ENCODE data around the gene FMO3.

FMO3 gene

DNA sequence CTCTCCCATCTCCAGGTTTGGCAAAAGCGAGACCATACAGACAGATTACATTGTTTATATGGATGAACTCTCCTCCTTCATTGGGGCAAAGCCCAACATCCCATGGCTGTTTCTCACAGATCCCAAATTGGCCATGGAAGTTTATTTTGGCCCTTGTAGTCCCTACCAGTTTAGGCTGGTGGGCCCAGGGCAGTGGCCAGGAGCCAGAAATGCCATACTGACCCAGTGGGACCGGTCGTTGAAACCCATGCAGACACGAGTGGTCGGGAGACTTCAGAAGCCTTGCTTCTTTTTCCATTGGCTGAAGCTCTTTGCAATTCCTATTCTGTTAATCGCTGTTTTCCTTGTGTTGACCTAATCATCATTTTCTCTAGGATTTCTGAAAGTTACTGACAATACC is 26.4 kb downstream of the FMO3 start:
- DNase-seq = no peak

- DNase-seq = no peak
These were observed 28.9 kb downstream of the FMO3 start for GRCh38 chr1:171119648-171120047.

GRCh38 chr1:171122299-171122698 is 31.6 kb downstream of the FMO3 start:
- no peak for DNase-seq

DNA sequence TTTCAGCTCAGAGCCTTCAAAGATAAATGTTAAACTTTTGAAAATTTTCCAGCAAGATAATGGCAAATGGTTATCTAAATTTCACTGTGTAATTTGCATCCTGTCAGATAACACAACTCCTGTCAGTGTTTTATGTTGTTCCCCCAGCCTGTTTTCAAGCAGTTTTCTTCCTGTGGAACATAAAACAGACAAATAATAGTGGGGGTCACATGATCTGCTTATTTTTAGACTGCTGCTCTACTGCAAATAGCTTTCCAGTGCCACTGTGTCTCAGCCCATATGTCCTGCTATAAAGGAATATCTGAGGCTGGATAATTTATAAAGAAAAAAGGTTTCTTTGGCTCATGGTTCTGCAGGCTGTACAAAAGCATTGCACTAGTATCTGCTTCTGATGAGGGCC is 32.2 kb downstream of the FMO3 start:
- no peak for DNase-seq

GRCh38 chr1:171126504-171126903 is 35.8 kb downstream of the FMO3 start:
- no peak for DNase-seq

DNA sequence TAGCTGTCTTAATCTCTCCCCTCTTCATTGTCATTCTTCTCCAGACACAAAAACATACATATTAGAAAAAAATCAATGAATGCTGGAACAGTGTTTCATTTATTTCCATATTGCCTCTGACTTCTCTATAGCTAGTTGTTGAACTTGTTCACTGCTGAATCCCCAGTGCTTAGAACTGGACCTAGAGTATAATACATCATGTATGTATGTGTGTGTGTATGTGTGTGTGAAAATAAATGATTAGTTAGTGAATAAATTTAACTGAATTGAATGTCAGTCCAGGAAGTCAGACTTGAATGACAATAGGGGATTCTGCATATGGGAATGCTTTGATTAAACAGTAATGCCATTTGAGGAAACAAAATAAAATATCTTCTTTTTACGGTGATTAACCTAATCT is 36.4 kb downstream of the FMO3 start:
- DNase-seq = no peak

GRCh38 chr1:171127501-171127900 is 36.8 kb downstream of the FMO3 start:
- DNase-seq = no peak

DNA sequence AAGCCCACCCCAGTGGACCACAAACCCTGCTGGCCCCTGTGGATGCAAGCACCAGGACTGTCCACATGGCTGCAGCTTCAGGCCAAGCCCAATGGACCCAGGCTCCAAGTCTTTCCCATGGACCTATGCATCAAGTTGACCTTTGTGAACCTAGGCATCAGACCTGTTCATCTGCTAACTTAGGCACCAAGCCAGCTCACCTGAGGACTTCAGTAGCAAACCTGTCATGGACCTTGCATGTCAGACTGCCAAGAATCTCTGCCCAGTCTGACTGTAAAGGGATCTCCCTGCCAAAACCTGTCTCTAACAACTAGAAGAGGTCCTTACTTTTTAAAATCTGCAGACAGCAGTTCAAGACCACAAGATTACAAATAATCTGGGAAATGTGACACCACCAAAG is 37.8 kb downstream of the FMO3 start:
- no peak for DNase-seq

GRCh38 chr1:171134204-171134923 is 43.7 kb downstream of the FMO3 start:
- DNase-seq = no peak

DNA sequence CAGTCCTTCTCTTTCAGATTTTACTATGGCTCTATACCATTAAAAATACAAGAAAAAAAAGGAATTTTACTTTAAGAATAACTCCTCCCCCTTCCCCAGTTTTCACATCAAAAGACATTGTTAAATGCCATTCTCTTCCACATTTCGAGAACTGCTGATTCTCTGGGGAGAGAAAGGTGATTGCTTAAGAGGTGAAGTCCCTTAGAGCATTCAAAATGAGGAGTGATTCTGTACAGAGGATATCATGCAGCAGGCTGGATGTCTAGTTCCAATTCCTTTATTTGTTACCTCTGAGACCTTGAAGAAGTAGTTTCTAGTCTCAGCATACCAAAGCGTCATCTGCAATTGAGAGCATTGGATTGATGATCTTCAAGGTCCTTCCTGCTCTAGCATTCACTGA is 46.9 kb downstream of the FMO3 start:
- peak; percentile 28 to 70 for DNase-seq

DNA sequence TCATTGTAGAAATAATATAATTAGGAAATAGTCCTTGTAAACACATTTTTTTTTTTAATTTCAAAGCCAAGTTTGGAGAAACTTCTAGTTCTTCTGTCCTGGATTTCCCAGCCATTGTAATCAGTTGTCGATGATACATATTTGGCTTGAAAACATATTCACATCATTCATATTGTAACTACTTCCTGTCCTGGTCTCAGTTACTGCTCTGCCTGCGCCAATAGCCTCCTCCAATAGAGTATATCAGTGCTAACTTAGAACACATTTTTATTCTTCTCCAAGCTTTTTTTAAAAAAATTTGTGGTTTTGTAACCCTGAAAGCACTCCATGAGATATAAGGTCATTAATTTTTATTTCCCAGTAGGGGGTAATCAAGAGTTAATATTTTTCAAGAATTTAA is 48.3 kb downstream of the FMO3 start:
- DNase-seq = no peak

DNA sequence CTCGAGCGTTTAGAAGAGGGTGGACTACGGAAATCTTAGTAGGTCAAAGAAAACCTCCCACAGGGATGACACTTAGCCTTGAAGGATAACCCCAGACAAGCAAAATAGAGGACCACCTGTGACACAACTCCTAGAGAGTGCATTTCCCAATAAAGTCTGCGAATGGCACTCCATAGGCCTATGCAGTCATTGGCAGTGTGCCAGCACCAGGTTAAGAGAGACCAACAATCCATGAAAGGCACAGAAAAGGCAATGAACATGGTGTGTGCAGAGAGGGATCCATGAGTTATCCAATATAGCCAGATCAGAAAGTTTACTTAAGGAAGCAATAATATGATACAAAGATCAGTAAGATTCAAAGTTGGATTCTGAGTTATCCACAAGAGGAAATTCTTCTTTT is 49.2 kb downstream of the FMO3 start:
- peak; percentile 70 to 89 for DNase-seq

DNA sequence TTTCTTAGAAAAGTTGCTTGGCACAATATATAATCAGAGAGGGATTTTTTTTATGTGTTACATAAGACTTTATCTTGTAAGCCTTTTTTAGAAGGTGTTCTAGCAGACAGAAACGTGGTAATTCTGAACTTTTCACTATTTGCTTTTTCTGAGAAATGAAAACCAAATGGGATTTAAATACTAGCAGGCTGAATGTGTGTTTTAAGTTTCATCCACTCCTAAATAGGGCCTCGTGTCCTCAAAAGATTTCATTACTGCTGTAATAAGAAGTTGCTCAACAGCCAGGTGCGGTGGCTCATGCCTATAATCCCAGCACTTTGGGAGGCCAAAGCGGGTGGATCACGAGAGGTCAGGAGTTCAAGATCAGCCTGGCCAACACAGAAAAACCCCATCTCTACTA is 49.7 kb downstream of the FMO3 start:
- DNase-seq = no peak

DNA sequence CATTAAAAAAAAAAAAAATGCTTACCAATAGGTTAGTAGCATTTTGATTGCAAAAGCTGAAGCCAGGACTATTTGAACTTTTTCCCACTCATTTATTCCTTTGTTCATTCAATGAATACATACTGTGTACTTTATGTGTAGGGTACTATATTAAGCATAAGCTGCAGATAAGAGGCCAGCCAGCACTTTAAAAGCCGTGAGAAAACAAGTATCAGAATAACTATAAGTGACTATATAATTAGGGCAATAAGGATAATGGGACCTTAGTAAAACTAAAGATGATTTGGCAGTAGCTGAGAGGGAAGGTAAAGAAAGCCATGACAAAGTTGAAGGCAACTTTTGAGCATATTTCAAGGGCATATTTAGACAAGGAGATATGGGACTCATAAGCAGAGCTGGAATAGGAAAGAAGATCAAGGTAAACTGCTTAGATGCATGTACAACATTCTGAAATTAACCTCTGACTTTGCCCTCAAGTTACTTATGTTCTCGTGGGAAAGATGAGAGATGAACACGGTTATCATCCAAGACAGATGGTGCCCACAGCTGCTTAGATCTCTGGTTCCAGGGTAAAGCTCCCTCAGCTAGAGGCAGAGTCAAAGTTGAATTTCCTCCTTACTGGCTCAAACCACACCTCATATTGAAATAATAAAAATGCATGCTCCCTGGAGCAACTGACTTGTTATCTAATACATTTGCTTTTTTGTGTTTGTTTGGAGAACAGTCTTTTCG is 50.4 kb downstream of the FMO3 start:
- no peak for DNase-seq

DNA sequence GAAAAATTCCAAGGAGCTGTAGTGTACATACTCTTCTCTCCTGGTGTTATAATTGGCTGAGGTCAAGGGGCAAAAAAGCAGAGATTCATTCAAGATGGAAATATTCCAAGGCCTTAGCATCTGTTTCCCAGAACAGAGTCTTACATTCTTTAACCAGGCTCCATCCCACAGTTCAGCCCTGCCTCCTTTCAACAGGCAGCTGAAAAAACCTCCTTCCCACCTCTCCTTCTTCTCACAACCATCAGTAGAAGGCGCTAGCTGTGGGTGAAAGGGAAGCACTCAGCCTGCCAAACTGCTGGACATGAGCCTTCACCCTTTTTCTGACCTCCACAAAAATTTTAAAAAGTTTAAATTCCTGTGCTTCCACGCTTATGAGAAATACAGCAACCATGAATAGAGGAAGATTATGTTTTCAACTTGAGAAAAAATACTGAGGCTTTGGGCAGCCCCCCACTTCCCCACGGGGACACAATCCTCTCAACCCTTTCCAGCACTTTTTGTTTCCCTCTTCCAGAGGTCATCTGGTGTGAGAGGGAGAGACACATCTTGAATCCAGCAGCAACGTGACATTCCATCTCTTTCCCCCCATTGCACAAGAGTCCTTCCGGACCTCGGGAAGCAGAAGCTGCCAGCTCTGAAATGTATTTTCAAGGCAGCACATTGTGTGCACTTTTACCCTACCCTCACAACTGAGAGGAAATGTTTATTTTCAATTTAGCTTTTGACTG is 51.1 kb downstream of the FMO3 start:
- no peak for DNase-seq

GRCh38 chr1:171142416-171143385 is 52.0 kb downstream of the FMO3 start:
- DNase-seq = peak; percentile 94 to 97

DNA sequence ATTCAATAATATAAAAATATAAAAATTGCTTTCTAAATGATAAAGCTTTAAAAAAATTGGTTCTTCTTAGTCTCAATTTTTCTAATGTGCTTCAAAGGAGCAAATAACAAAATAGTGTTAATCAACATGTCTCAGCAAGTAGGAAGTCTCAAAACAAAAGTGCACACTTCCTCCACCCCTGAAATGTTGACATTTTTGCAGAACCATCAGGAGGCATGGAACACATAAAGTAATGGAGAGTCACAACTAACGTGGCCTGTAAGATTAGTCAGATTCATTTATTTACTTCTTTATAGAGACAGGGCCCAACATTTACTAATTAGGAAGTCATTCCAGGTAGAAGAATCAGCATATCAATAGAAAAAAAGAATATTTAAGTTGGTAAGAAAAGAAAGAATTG is 59.5 kb downstream of the FMO3 start:
- DNase-seq = no peak

- no peak for DNase-seq
These were observed 61.8 kb downstream of the FMO3 start for GRCh38 chr1:171152549-171152948.

DNA sequence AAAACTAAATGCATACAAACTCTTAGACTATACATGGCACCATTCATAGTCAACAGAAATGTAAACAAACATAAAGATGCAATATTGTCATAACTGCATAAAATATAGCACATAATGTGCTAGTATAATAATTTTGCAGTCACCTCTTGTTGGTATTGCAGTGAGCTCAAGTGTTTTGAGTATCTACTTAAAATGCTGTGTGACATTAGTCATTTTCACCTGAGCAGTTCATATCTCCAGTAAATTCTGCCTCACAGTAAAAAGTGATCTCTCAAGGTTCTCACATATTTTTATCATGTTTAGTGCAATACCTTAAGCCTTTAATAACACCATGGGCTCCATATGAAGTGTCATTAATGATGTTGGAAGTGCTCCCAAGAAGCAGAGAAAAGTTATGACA is 64.8 kb downstream of the FMO3 start:
- no peak for DNase-seq

DNA sequence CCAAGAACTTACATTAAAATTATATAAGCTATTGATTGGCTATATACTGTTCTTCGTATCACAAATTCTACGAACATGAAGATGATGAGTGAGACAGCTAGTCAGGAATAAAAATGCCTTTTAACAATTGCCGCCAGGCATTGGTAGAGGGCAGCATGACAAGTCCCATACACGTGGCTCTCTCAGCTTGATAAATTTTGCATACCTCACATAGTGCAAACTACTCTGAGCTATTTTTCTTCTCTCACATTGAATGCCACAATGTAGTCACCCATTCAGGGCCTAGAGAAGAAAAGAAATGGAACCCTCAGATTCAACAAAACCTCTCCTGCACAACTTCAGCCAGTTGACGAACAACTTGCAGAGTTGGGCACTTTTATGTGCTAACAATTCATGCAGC is 67.4 kb downstream of the FMO3 start:
- DNase-seq = no peak

GRCh38 chr1:171158551-171158950 is 67.8 kb downstream of the FMO3 start:
- DNase-seq = no peak

DNA sequence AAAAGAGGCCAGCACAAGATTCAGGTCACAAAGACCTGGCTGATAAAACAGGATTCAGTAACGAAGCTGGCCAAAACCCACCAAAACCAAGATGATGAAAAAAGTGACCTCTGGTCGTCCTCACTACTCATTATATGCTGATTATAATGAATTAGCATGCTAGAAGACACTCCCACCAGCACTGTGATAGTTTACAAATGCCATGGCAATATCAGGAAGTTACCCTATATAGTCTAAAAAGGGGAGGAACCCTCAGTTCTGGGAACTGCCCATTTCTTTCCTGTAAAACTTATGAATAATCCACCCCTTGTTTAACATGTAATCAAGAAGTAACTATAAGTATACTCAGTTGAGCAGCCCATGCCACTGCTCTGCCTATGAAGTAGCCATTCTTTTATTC is 68.4 kb downstream of the FMO3 start:
- DNase-seq = no peak

- DNase-seq = no peak
These were observed 69.5 kb downstream of the FMO3 start for GRCh38 chr1:171160211-171160610.
